ENCODE measurements around the gene RTKN. TPM values are rescaled to one million over a fixed set of nuclear protein-coding genes. Genes with fewer than 3 reads are reported as not detected.

RTKN gene
- total and polyA plus RNA-seq, 2 of the 13 experiments (the other 11 are each of a cell fraction or from before 2014, with no cell fraction given), result 159 to 166 TPM

- no peak for TF ChIP-seq ZFP82 (CRISPR knock-in tag; IDR thresholded peaks at IDR 0.05; ENCODE audit: borderline replicate concordance)
- no peak for TF ChIP-seq ZNF749 (CRISPR knock-in tag; IDR thresholded peaks at IDR 0.05; ENCODE audit: borderline replicate concordance)
- no peak; the same call in 1 of the 2 replicates for TF ChIP-seq ZNF446 (CRISPR knock-in tag; IDR thresholded peaks at IDR 0.05)
- TF ChIP-seq AKAP8 (CRISPR knock-in tag; IDR thresholded peaks at IDR 0.05), result no peak; the same call in 1 of the 2 replicates
- TF ChIP-seq MBD4 (IDR thresholded peaks at IDR 0.05; ENCODE audit: borderline replicate concordance, low read length), result 0 out of 2 replicates have a peak, but pooled peaks have one; percentile 17
- TF ChIP-seq NFE2 (CRISPR knock-in tag; IDR thresholded peaks at IDR 0.05), result no peak
- no peak for TF ChIP-seq SATB2 (CRISPR knock-in tag; IDR thresholded peaks at IDR 0.05)
- no peak; the same call in 1 of the 2 replicates for TF ChIP-seq RBAK (CRISPR knock-in tag; IDR thresholded peaks at IDR 0.05)
- TF ChIP-seq HDAC2 (CRISPR knock-in tag; IDR thresholded peaks at IDR 0.05), result peak; percentile 97
- TF ChIP-seq ZNF101 (CRISPR knock-in tag; IDR thresholded peaks at IDR 0.05; ENCODE audit: borderline replicate concordance, low read depth), result no peak
- peak; percentile 94 for TF ChIP-seq SIN3B (IDR thresholded peaks at IDR 0.05; ENCODE audit: low read length)
- no peak for TF ChIP-seq ZFP36L2 (CRISPR knock-in tag; IDR thresholded peaks at IDR 0.05)
- peak; percentile 23; the same call in 1 of the 2 replicates for TF ChIP-seq CEBPB (IDR thresholded peaks at IDR 0.05; ENCODE audit: borderline replicate concordance, low read depth, low read length)
- peak; percentile 83 for TF ChIP-seq ZNF883 (CRISPR knock-in tag; IDR thresholded peaks at IDR 0.05; ENCODE audit: not compliant biosample characterization)
- TF ChIP-seq ZNF317 (CRISPR knock-in tag; IDR thresholded peaks at IDR 0.05), result peak; percentile 76
- TF ChIP-seq SPEN (CRISPR knock-in tag; IDR thresholded peaks at IDR 0.05; ENCODE audit: low read depth), result peak; percentile 95
- peak; percentile 98 for TF ChIP-seq THAP11 (CRISPR knock-in tag; IDR thresholded peaks at IDR 0.05)
- peak; percentile 94; the same call in 1 of the 2 replicates for TF ChIP-seq NFATC3 (CRISPR knock-in tag; IDR thresholded peaks at IDR 0.05)
- peak; percentile 99 for TF ChIP-seq ZGPAT (CRISPR knock-in tag; IDR thresholded peaks at IDR 0.05)
- TF ChIP-seq BRF2 (CRISPR knock-in tag; IDR thresholded peaks at IDR 0.05), result peak; percentile 93
- TF ChIP-seq ATF4 (CRISPR knock-in tag; IDR thresholded peaks at IDR 0.05), result peak in 1 of 2 experiments; percentile 80; a peak in 2 of 4 replicates
- no peak for TF ChIP-seq ZNF382 (CRISPR knock-in tag; IDR thresholded peaks at IDR 0.05; ENCODE audit: borderline replicate concordance)
- peak; percentile 98 for TF ChIP-seq ZNF335 (CRISPR knock-in tag; IDR thresholded peaks at IDR 0.05)
- TF ChIP-seq SRSF9 (IDR thresholded peaks at IDR 0.05; ENCODE audit: borderline replicate concordance, insufficient read depth, low read depth, low read length, poor library complexity, severe bottlenecking), result no peak
- TF ChIP-seq ZNF709 (CRISPR knock-in tag; IDR thresholded peaks at IDR 0.05), result peak; percentile 85
- peak; percentile 76 for TF ChIP-seq GLI4 (CRISPR knock-in tag; IDR thresholded peaks at IDR 0.05; ENCODE audit: borderline replicate concordance)
- peak; percentile 84 for TF ChIP-seq MED1 (CRISPR knock-in tag; IDR thresholded peaks at IDR 0.05)
- TF ChIP-seq ZNF30 (CRISPR knock-in tag; IDR thresholded peaks at IDR 0.05), result no peak
Observed at GRCh38 chr2:74454654-74455511, 13.1 kb upstream of the RTKN start, which contains the start of gene INO80B (continued).
